K562 (cell line): Measurements from ENCODE around the gene MTMR4. TPM values are rescaled to one million over a fixed set of nuclear protein-coding genes. Genes with fewer than 3 reads are reported as not detected.
A peak's percentile ranks its signal among the peaks of the same experiment; 100 is the strongest.

ENCODE experiments used
- ATAC-seq: fragments of 200-7000 bp; cut with Tn5 transposase; 3 replicates; pipeline ENCODE4 v1.9.1; 2020; ENCODE audit warnings: moderate library complexity
- BruUV-seq: library from RNA; stranded (reverse); fragments of 400-500 nt; replicated peaks from 2 replicates; lab custom pipeline; 2021; lab: Mats Ljungman, UMichigan
- CTCF ChIA-PET: fragments of 300-600 bp; formaldehyde crosslinking; extraction: SDS; loops from one replicate; lab custom pipeline; 2021; ENCODE audit warnings: low intra/inter-chr PET ratio; lab: Yijun Ruan, JAX
- POLR2A ChIA-PET: fragments of 300-600, 350-650 bp; sonication (Branson Sonifier 250); formaldehyde crosslinking; extraction: SDS; loops from one replicate; lab custom pipeline; 2021; ENCODE audit warnings: antibody characterized with exemption, inconsistent platforms; lab: Yijun Ruan, JAX
- DNase-seq, 4 experiments: peaks; one replicate each; pipeline versions ENCODE4 v3.0.0 to v3.0.0-alpha.2; 2011 to 2018; ENCODE audit warnings: low spot score in 3 of 4, mixed read lengths in 3 of 4; ENCODE audit errors: extremely low read depth in 1 of 4
- FAIRE-seq: peaks from 2 replicates; lab custom pipeline; 2011; peaks lifted over from hg19 to GRCh38; lab: Jason Lieb, UNC
- H2AFZ ChIP-seq: 2 replicates; pipeline ENCODE4 v1.6.0; 2011; ENCODE audit warnings: low read depth, low read length, control low read depth, inconsistent platforms
- H3K27ac ChIP-seq: fragments of 200-600 bp; 3 replicates; pipeline ENCODE4 v1.8.0; 2011; ENCODE audit warnings: low read depth, mild to moderate bottlenecking, control low read depth, inconsistent platforms, low read length, moderate library complexity, mixed read lengths; ENCODE audit errors: extremely low read depth
- H3K27me3 ChIP-seq, 2 experiments: fragments of 300-600 bp in 1 of 2; 2 replicates in 1 of 2; 3 replicates in 1 of 2; pipeline versions ENCODE4 v1.6.0 to v1.8.0; 2011; ENCODE audit warnings: inconsistent platforms in 2 of 2, low read length in 2 of 2, mild to moderate bottlenecking in 1 of 2, mixed read lengths in 1 of 2, moderate library complexity in 1 of 2; ENCODE audit not compliant: control insufficient read depth in 2 of 2, insufficient read depth in 2 of 2
- H3K36me3 ChIP-seq: fragments of 300-600 bp; 3 replicates; pipeline ENCODE4 v1.8.0; 2011; ENCODE audit warnings: mild to moderate bottlenecking, low read length, inconsistent platforms; ENCODE audit not compliant: control insufficient read depth, insufficient read depth
- H3K4me1 ChIP-seq, 2 experiments: fragments of 200-600 bp in 1 of 2; replicated peaks in 1 of 2; 2 replicates in 1 of 2; 3 replicates in 1 of 2; pipeline versions ENCODE4 v1.5.1 to v1.8.0; 2011; ENCODE audit warnings: inconsistent platforms in 2 of 2, low read length in 2 of 2, mild to moderate bottlenecking in 1 of 2, mixed read lengths in 1 of 2, moderate library complexity in 1 of 2; ENCODE audit not compliant: control insufficient read depth in 2 of 2, insufficient read depth in 2 of 2
- H3K4me2 ChIP-seq: 2 replicates; pipeline ENCODE4 v1.6.1; 2011; ENCODE audit warnings: low read length, control low read depth, inconsistent platforms, mixed read lengths; ENCODE audit not compliant: insufficient read depth
- H3K4me3 ChIP-seq: fragments of 200-600 bp; sonication (generic), shearing (Covaris generic); 2 replicates; pipeline ENCODE4 v1.5.1; 2016; ENCODE audit warnings: control low read depth, inconsistent platforms
- H3K79me2 ChIP-seq: fragments of 200-600 bp; 3 replicates; pipeline ENCODE4 v1.8.0; 2011; ENCODE audit warnings: low read length, inconsistent platforms; ENCODE audit not compliant: control insufficient read depth, insufficient read depth
- H3K9ac ChIP-seq, 2 experiments: 2 replicates each; pipeline versions ENCODE4 v1.6.0 to v1.6.1; 2011; ENCODE audit warnings: low read depth in 2 of 2, low read length in 2 of 2, control low read depth in 1 of 2, inconsistent platforms in 1 of 2, mild to moderate bottlenecking in 1 of 2, mixed read lengths in 1 of 2; ENCODE audit not compliant: insufficient read depth in 1 of 2
- H3K9me1 ChIP-seq: one replicate; pipeline ENCODE4 v1.6.0; 2011; ENCODE audit warnings: inconsistent platforms, mild to moderate bottlenecking, low read length, moderate library complexity; ENCODE audit not compliant: control insufficient read depth, insufficient read depth
- H3K9me3 ChIP-seq: replicated peaks from 2 replicates; pipeline ENCODE4 v1.5.1; 2011; ENCODE audit warnings: low read depth, low read length, inconsistent platforms; ENCODE audit not compliant: control insufficient read depth, insufficient read depth
- H4K20me1 ChIP-seq: replicated peaks from 2 replicates; pipeline ENCODE4 v1.6.1; 2011; ENCODE audit warnings: low read length, inconsistent platforms, mixed read lengths; ENCODE audit not compliant: control insufficient read depth, insufficient read depth
- ARNT ChIP-seq, 2 experiments: fragments of 450-650 bp; IDR thresholded peaks; 2 replicates each; pipeline ENCODE4 v1.6.1; 2016; ENCODE audit warnings: mild to moderate bottlenecking in 1 of 2
- GABPB1 ChIP-seq: sonication (generic); formaldehyde crosslinking; IDR thresholded peaks from 2 replicates; pipeline ENCODE4 v1.8.0; 2022; ENCODE audit warnings: mild to moderate bottlenecking, missing genetic modification reagents
- GATAD2B ChIP-seq: fragments of 450-650 bp; IDR thresholded peaks from 2 replicates; pipeline ENCODE4 v1.6.1; 2017; ENCODE audit warnings: mild to moderate bottlenecking, borderline replicate concordance
- GMEB1 ChIP-seq: fragments of 250-450 bp; sonication (Bioruptor Pico); IDR thresholded peaks from 2 replicates; pipeline ENCODE4 v1.4.0; 2020; ENCODE audit warnings: mild to moderate bottlenecking
- KDM4B ChIP-seq, 2 experiments: fragments of 450-650 bp in 1 of 2; sonication (generic) in 1 of 2; IDR thresholded peaks; 2 replicates each; pipeline ENCODE4 v1.6.1; 2016 to 2017; ENCODE audit warnings: borderline replicate concordance in 2 of 2, antibody characterized with exemption in 1 of 2, low read depth in 1 of 2, mild to moderate bottlenecking in 1 of 2
- MYBL2 ChIP-seq, 2 experiments: fragments of 450-650 bp in 1 of 2; sonication (generic) in 1 of 2; formaldehyde crosslinking in 1 of 2; IDR thresholded peaks; 2 replicates each; pipeline versions ENCODE4 v1.6.1 to v1.8.1; 2017 to 2022; ENCODE audit warnings: borderline replicate concordance in 1 of 2, inconsistent platforms in 1 of 2, low read depth in 1 of 2, mild to moderate bottlenecking in 1 of 2, missing genetic modification reagents in 1 of 2, moderate library complexity in 1 of 2
- NFE2 ChIP-seq: IDR thresholded peaks from 2 replicates; pipeline ENCODE4 v1.6.1; 2014; ENCODE audit warnings: antibody characterized with exemption, low read depth
- NONO ChIP-seq, 2 experiments: fragments of 200-400 bp in 1 of 2; fragments of 450-650 bp in 1 of 2; formaldehyde crosslinking in 1 of 2; IDR thresholded peaks; 2 replicates each; pipeline ENCODE4 v1.6.1; 2017; ENCODE audit warnings: low read depth in 2 of 2, mild to moderate bottlenecking in 2 of 2, moderate library complexity in 2 of 2, low read length in 1 of 2
- SIN3B ChIP-seq: fragments of 450-650 bp; IDR thresholded peaks from 2 replicates; pipeline ENCODE4 v1.6.1; 2017; ENCODE audit warnings: low read depth, mild to moderate bottlenecking, moderate library complexity
- VEZF1 ChIP-seq: fragments of 200-800 bp; sonication (Bioruptor generic); IDR thresholded peaks from 2 replicates; pipeline ENCODE4 v1.6.1; 2017; ENCODE audit warnings: missing genetic modification characterization, missing compliant biosample characterization
- WGBS: fragments of 100-300 bp; shearing (Covaris generic); methylation state at CpG from one replicate; pipeline ENCODE4 v1.1.6; 2016; ENCODE audit warnings: low coverage, mixed read lengths; ENCODE audit not compliant: insufficient coverage; ENCODE audit errors: missing lambda C conversion rate; 5-methylcytosine and 5-hydroxymethylcytosine counted together
- in situ Hi-C: fragments of 300-500 bp; cut with MboI; formaldehyde crosslinking; loops from 4 replicates; pipeline ENCODE4 v1.15.0; 2018; ENCODE audit warnings: inconsistent platforms, mixed read lengths
- intact Hi-C: fragments of 100-400 bp; cut with micrococcal nuclease; formaldehyde crosslinking; loops from 2 replicates; pipeline ENCODE4 v1.14.2; 2022
- polyA plus RNA-seq, 8 experiments: library from polyadenylated mRNA; depleted of rRNA in 4 of 8; stranded (reverse) in 5 of 8; unstranded in 3 of 8; fragments of >200 nt; fragmentation: Nextera tagmentation in 2 of 8; fragmentation: Illumina TruSeq in 1 of 8; extraction: Ambion mirVana in 2 of 8; extraction: Trizol in 1 of 8; gene quantifications; 2 replicates each; pipeline versions ENCODE4 v1.2.1 to v1.2.3, GENCODE V29; 2011 to 2014; ENCODE audit warnings: inconsistent platforms in 1 of 8, missing spikeins in 1 of 8
- total RNA-seq, 7 experiments: library from RNA; depleted of rRNA in 6 of 7; stranded (reverse); fragments of >200 nt in 6 of 7; fragmentation: Illumina TruSeq in 2 of 7; extraction: Trizol in 2 of 7; gene quantifications; 2 replicates each; pipeline versions ENCODE4 v1.2.1 to v1.2.3, GENCODE V29; 2011 to 2021; ENCODE audit warnings: low replicate concordance in 1 of 7
- TF ChIP-seq, protein P1 (sequence below): sonication (generic); formaldehyde crosslinking; IDR thresholded peaks from 2 replicates; pipeline ENCODE4 v1.8.0; 2022; ENCODE audit warnings: missing genetic modification reagents, mild to moderate bottlenecking, moderate library complexity, borderline replicate concordance

MTMR4 gene
- total and polyA plus RNA-seq, 9 of the 15 experiments (the other 6 are each of a cell fraction or from before 2014, with no cell fraction given), result 8.8 to 45.7 (median 28.7) TPM

DNA sequence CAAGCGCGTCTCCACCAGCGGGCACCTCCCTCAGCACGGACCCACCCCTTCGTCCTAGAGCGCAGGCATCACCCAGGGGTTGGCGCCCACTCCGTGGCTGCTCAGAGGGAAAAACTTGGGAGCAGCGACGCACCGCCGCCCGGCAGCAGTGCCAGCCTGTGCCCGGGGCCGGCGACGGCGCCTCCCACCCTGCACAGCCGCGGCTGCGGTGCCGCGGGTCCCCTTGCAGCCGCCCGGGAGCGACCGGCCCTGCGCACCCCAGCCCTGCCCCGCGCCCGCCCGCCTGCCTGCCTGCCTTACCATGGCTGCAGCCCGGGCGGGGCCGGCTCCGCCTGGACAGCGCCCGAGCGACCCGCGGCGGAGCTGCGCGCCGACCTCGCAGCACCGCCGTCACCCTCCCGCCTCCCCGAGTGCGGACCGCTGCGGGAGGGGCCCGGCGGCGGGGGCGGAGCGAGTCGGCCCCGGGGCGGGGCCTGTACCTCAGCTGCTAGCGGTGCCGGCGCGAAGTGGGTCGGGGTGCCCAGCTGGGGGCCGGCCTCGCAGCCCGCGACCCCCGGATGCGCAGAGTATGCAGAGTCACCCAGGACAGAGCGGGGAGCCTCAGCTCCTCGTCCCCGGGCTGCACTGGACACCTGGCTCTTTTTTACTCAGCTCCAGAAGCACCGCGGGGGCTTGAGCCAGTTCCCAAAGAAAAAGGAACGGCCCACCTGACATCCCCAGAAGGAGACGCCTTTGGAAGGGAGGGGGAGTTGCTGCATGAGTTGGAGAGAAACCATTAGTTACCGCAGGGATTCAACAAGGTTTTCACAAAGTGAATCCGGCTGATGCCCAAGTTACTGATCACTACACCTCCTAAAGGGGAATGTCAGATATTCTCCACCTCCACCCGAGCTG is 17.5 kb upstream of the MTMR4 start:
- ChIA-PET CTCF (no interaction called here), POLR2A (interaction anchor here (0.6 to 3.0 kb wide), 9 partner anchors 14 to 327 kb away, joined by 3 to 24 read pairs (median 4); partner anchors contain the start of gene RAD51C)
- Histone ChIP-seq H3K4me3 (peak overlapping the region; percentile 33), H3K36me3 (no peaks in the 10 kb centered on the region), H2AFZ (peak overlapping the region; percentile 55), H3K27me3 (peaks cover 2 to 7% of the 10 kb centered on the region in 2 experiments; a peak in 4 of 5 replicates), H4K20me1 (peaks cover 4% of the 10 kb centered on the region), H3K9ac (peak overlapping the region in 1 of 2 experiments; percentile 84; a peak in 2 of 4 replicates), H3K4me1 (peaks cover 7 to 10% of the 10 kb centered on the region in 2 experiments; a peak in 4 of 5 replicates), H3K9me3 (no peaks in the 10 kb centered on the region), H3K9me1 (no peaks in the 10 kb centered on the region), H3K27ac (no peak overlapping the region), H3K4me2 (peak overlapping the region; percentile 69), H3K79me2 (no peaks in the 10 kb centered on the region)
- no TSS peak for BruUV-seq
- intact Hi-C loops, result no loop called here
- FAIRE-seq (no peak), DNase-seq (peak; percentile 77 to 96 (median 92)), ATAC-seq (peak; percentile 97)
- in situ Hi-C loops, result no loop called here
- 14% methylated on average over 40 of the region's 82 CpGs for WGBS
- TF ChIP-seq ARNT (IDR thresholded peaks at IDR 0.05), result no peak
- TF ChIP-seq NONO (IDR thresholded peaks at IDR 0.05; ENCODE audit: low read depth in 2 of 2, low read length in 1 of 2), result 0 out of 4 replicates have a peak, but pooled peaks of 1 of the 2 experiments have one; percentile 40
- TF ChIP-seq GMEB1 (CRISPR knock-in tag), result 0 out of 2 replicates have a peak, but pooled peaks have one; percentile 53
- TF ChIP-seq KDM4B (IDR thresholded peaks at IDR 0.05; ENCODE audit: borderline replicate concordance in 2 of 2, low read depth in 1 of 2), result no peak
- 0 out of 2 replicates have a peak, but pooled peaks have one; percentile 60 for TF ChIP-seq GATAD2B
- no peak for TF ChIP-seq MYBL2 (IDR thresholded peaks at IDR 0.05; ENCODE audit: low read depth)
- TF ChIP-seq MYBL2 (CRISPR knock-in tag; IDR thresholded peaks at IDR 0.05; ENCODE audit: borderline replicate concordance), result no peak
- TF ChIP-seq, protein P1, sequence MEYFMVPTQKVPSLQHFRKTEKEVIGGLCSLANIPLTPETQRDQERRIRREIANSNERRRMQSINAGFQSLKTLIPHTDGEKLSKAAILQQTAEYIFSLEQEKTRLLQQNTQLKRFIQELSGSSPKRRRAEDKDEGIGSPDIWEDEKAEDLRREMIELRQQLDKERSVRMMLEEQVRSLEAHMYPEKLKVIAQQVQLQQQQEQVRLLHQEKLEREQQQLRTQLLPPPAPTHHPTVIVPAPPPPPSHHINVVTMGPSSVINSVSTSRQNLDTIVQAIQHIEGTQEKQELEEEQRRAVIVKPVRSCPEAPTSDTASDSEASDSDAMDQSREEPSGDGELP (CRISPR knock-in tag), result peak; percentile 46; the same call in 1 of the 2 replicates
- TF ChIP-seq SIN3B, result 0 out of 2 replicates have a peak, but pooled peaks have one; percentile 23
- TF ChIP-seq VEZF1 (CRISPR knock-in tag), result peak; percentile 75
- no peak for TF ChIP-seq GABPB1 (CRISPR knock-in tag)
- TF ChIP-seq NFE2, result no peak
